Neuronal stem cell (in vitro differentiated cells): ENCODE measurements around the gene ACTL6A.

Experiments used
- DNase-seq: peaks from one replicate; pipeline ENCODE4 v3.0.0-alpha.2; 2013; ENCODE audit warnings: low spot score
- H2AFZ ChIP-seq: one replicate; pipeline ENCODE4 v1.6.1; 2013; ENCODE audit warnings: mild to moderate bottlenecking, low read length, inconsistent platforms
- H2AK5ac ChIP-seq: 2 replicates; pipeline ENCODE4 v1.6.1; 2013; ENCODE audit warnings: low read depth, mild to moderate bottlenecking, inconsistent platforms, low read length, moderate library complexity, mixed read lengths
- H2BK120ac ChIP-seq: 2 replicates; pipeline ENCODE4 v1.6.1; 2013; ENCODE audit warnings: low read depth, mild to moderate bottlenecking, inconsistent platforms, low read length, moderate library complexity, mixed read lengths
- H2BK12ac ChIP-seq: one replicate; pipeline ENCODE4 v1.6.1; 2013; ENCODE audit warnings: low read length, inconsistent platforms
- H2BK15ac ChIP-seq: 2 replicates; pipeline ENCODE4 v1.6.1; 2013; ENCODE audit warnings: mild to moderate bottlenecking, low read length, inconsistent platforms, mixed read lengths
- H2BK5ac ChIP-seq: one replicate; pipeline ENCODE4 v1.6.1; 2013; ENCODE audit warnings: inconsistent platforms, mild to moderate bottlenecking, low read length, moderate library complexity
- H3K14ac ChIP-seq: one replicate; pipeline ENCODE4 v1.6.1; 2013; ENCODE audit warnings: low read length, inconsistent platforms
- H3K18ac ChIP-seq: 2 replicates; pipeline ENCODE4 v1.6.1; 2013; ENCODE audit warnings: low read length, inconsistent platforms
- H3K23ac ChIP-seq: 2 replicates; pipeline ENCODE4 v1.6.1; 2013; ENCODE audit warnings: low read depth, mild to moderate bottlenecking, mixed read lengths, low read length, inconsistent platforms; ENCODE audit not compliant: poor library complexity
- H3K27ac ChIP-seq: replicated peaks from 3 replicates; pipeline ENCODE4 v1.5.1; 2013; ENCODE audit warnings: low read length, inconsistent platforms
- H3K27me3 ChIP-seq, 3 experiments: 2 replicates each; pipeline ENCODE4 v1.6.1; 2013; ENCODE audit warnings: low read length in 3 of 3, mild to moderate bottlenecking in 2 of 3, inconsistent platforms in 1 of 3, low read depth in 1 of 3, mixed read lengths in 1 of 3, moderate library complexity in 1 of 3; ENCODE audit not compliant: control insufficient read depth in 3 of 3, insufficient read depth in 3 of 3
- H3K36me3 ChIP-seq, 2 donors: replicated peaks in 1 of 2; 2 replicates each; pipeline ENCODE4 v1.6.1; 2013; ENCODE audit warnings: low read length in 2 of 2; ENCODE audit not compliant: control insufficient read depth in 2 of 2, insufficient read depth in 2 of 2
- H3K4ac ChIP-seq: 2 replicates; pipeline ENCODE4 v1.6.1; 2013; ENCODE audit warnings: inconsistent platforms, mild to moderate bottlenecking, low read length, moderate library complexity
- H3K4me1 ChIP-seq, 2 donors: 1 replicate in 1 of 2; 2 replicates in 1 of 2; pipeline ENCODE4 v1.6.1; 2013; ENCODE audit warnings: low read length in 2 of 2, low read depth in 1 of 2; ENCODE audit not compliant: control insufficient read depth in 2 of 2, insufficient read depth in 1 of 2
- H3K4me2 ChIP-seq: one replicate; pipeline ENCODE4 v1.6.1; 2013; ENCODE audit warnings: mild to moderate bottlenecking, low read length, inconsistent platforms; ENCODE audit not compliant: insufficient read depth, poor library complexity, severe bottlenecking
- H3K4me3 ChIP-seq, 2 donors: 2 replicates each; pipeline ENCODE4 v1.5.1; 2013; ENCODE audit warnings: low read length in 2 of 2, mild to moderate bottlenecking in 2 of 2, inconsistent platforms in 1 of 2, moderate library complexity in 1 of 2
- H3K79me1 ChIP-seq: one replicate; pipeline ENCODE4 v1.6.1; 2013; ENCODE audit warnings: low read depth, mild to moderate bottlenecking, inconsistent platforms, low read length, moderate library complexity
- H3K9ac ChIP-seq: one replicate; pipeline ENCODE4 v1.6.1; 2013; ENCODE audit warnings: mild to moderate bottlenecking, low read depth, low read length, inconsistent platforms; ENCODE audit not compliant: poor library complexity
- H3K9me3 ChIP-seq, 2 donors: replicated peaks in 1 of 2; 2 replicates each; pipeline versions ENCODE3 to v1.6.1; 2013; ENCODE audit warnings: low read length in 2 of 2, mild to moderate bottlenecking in 2 of 2, inconsistent platforms in 1 of 2, low read depth in 1 of 2, mixed read lengths in 1 of 2, moderate library complexity in 1 of 2; ENCODE audit not compliant: control insufficient read depth in 2 of 2, insufficient read depth in 1 of 2
- H4K8ac ChIP-seq: one replicate; pipeline ENCODE4 v1.6.1; 2013; ENCODE audit warnings: low read depth, mild to moderate bottlenecking, inconsistent platforms, low read length, moderate library complexity
- H4K91ac ChIP-seq: one replicate; pipeline ENCODE4 v1.6.1; 2013; ENCODE audit warnings: low read length, low read depth, mild to moderate bottlenecking, inconsistent platforms; ENCODE audit not compliant: poor library complexity
- WGBS, 2 donors: extraction: QIAGEN DNeasy Blood & Tissue Kit; methylation state at CpG; one replicate each; pipeline ENCODE4 v1.1.7; 2013; ENCODE audit warnings: missing lambda C conversion rate in 2 of 2, mixed read lengths in 1 of 2; ENCODE audit not compliant: insufficient read length in 2 of 2, insufficient replicate concordance in 1 of 2; ENCODE audit errors: extremely low coverage in 2 of 2; 5-methylcytosine and 5-hydroxymethylcytosine counted together

Gene ACTL6A

DNA sequence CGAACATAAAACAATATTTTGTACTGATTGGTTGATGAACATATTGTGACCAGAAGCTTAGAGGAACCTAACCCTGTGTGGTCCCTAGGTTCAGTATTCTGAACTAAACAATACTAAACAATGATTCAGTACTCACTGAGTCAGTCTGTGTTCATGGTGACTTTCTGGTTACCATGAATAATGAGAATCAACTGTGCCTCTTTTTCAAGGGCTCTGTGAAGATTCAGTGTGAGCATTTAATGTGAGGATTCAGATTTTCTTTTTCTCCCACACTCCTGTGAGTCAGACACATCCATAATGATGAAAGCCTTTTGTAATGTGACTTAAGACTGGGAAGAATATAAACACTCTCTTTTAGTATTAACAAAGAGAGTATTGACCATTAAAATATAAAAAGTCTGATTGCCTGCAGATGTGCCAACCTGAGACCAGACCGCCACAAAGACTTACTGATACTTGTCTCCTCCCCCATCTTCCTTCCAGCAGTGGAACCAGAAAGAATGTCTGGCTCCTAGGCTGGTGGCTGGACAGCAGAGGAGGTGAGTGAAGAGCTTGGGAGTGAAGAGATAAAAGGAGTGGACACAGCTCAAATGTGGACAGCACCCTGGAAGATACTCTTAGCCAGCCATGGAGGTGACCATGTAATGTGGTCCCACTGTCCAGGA lies 17.6 kb upstream of the ACTL6A start:
- no CpG with 5 or more reads among the region's 2 CpGs for WGBS, 2 donors
- Histone ChIP-seq H2BK5ac (no peak overlapping the region), H3K4me3 (no peak overlapping the region), H2BK15ac (no peak overlapping the region), H3K9ac (no peak overlapping the region), H3K23ac (no peak overlapping the region), H4K8ac (no peak overlapping the region), H3K36me3 (no peaks in the 10 kb centered on the region), H3K79me1 (no peaks in the 10 kb centered on the region), H3K4ac (no peak overlapping the region), H2BK120ac (no peak overlapping the region), H3K14ac (no peak overlapping the region), H3K9me3 (no peaks in the 10 kb centered on the region), H2BK12ac (no peak overlapping the region), H4K91ac (no peak overlapping the region), H3K27me3 (no peaks in the 10 kb centered on the region), H2AK5ac (no peak overlapping the region), H2AFZ (no peak overlapping the region), H3K27ac (no peak overlapping the region), H3K4me1 (peaks cover 2% of the 10 kb centered on the region in 2 donors), H3K4me2 (no peak overlapping the region), H3K18ac (no peak overlapping the region)
- no peak for DNase-seq

GRCh38 chr3:179546814-179547241 lies 15.9 kb upstream of the ACTL6A start:
- no peak overlapping the region for H2BK120ac ChIP-seq
- WGBS, 2 donors = no CpG with 5 or more reads among the region's 2 CpGs
- DNase-seq = no peak

DNA sequence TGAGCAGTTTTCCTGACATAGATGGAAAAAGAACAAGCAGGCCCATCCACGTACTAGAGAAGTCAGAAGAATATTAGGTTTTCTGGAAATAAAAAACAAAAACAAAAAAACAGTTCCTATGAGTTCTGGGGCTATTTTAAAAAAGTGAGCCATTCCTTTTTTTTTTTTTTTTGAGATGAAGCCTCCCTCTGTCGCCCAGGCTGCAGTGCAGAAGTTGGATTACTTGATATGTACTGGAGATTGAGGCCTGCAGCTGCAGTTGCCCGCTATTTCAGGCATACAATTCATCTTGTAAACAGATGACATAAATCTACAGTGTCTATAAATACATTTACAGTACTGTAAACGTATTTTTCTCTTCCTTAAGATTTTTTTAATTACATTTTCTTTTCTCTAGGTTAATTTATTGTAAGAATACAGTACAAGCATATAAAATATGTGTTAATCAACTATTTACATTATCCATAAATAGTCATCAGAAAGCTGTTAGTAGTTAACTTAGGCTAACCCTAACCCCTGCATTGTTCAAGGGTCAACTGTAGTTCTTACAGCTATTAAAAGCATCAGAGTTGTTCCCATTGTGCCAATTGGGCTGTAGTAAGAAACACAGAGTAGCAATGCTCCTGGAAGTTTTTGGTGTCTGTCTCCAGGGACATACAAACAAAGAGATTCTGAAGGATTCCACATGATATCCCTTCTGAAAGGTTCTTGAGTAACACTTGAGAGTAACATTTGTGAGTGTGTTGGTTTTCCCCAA lies 11.2 kb upstream of the ACTL6A start:
- no peak overlapping the region for H2BK12ac ChIP-seq
- no peaks in the 10 kb centered on the region for H3K79me1 ChIP-seq
- no peak overlapping the region for H3K4ac ChIP-seq
- H3K27me3 ChIP-seq = no peaks in the 10 kb centered on the region
- H2BK15ac ChIP-seq = no peak overlapping the region
- no peak overlapping the region for H2AK5ac ChIP-seq
- no peak overlapping the region for H3K9ac ChIP-seq
- no peak overlapping the region for H3K14ac ChIP-seq
- no peak overlapping the region for H2BK120ac ChIP-seq
- H4K91ac ChIP-seq = no peak overlapping the region
- H2BK5ac ChIP-seq = no peak overlapping the region
- no peak overlapping the region for H3K18ac ChIP-seq
- H3K4me1 ChIP-seq = peaks cover 2% of the 10 kb centered on the region in 2 donors
- no peak overlapping the region for H4K8ac ChIP-seq
- no peak overlapping the region for H2AFZ ChIP-seq
- WGBS, 2 donors = no CpG with 5 or more reads among the region's 4 CpGs
- H3K36me3 ChIP-seq = no peaks in the 10 kb centered on the region
- no peak overlapping the region for H3K23ac ChIP-seq
- H3K27ac ChIP-seq = no peak overlapping the region
- no peak overlapping the region for H3K4me3 ChIP-seq
- DNase-seq = no peak
- H3K9me3 ChIP-seq = no peaks in the 10 kb centered on the region
- H3K4me2 ChIP-seq = no peak overlapping the region

More at GRCh38 chr3:179546814-179547241, 15.9 kb upstream of the ACTL6A start:
- Histone ChIP-seq H3K18ac (peak overlapping the region; percentile 42), H4K8ac (no peak overlapping the region), H3K9me3 (no peaks in the 10 kb centered on the region), H4K91ac (no peak overlapping the region), H3K4me1 (peaks cover 2% of the 10 kb centered on the region in 2 donors), H3K36me3 (no peaks in the 10 kb centered on the region), H3K4ac (no peak overlapping the region), H2BK5ac (no peak overlapping the region), H2AFZ (peak overlapping the region; percentile 19), H3K9ac (no peak overlapping the region), H3K23ac (no peak overlapping the region), H2BK12ac (no peak overlapping the region), H3K27ac (no peak overlapping the region), H3K14ac (no peak overlapping the region), H2BK15ac (no peak overlapping the region), H3K79me1 (no peaks in the 10 kb centered on the region), H2AK5ac (no peak overlapping the region), H3K27me3 (no peaks in the 10 kb centered on the region), H3K4me2 (no peak overlapping the region), H3K4me3 (no peak overlapping the region)

DNA sequence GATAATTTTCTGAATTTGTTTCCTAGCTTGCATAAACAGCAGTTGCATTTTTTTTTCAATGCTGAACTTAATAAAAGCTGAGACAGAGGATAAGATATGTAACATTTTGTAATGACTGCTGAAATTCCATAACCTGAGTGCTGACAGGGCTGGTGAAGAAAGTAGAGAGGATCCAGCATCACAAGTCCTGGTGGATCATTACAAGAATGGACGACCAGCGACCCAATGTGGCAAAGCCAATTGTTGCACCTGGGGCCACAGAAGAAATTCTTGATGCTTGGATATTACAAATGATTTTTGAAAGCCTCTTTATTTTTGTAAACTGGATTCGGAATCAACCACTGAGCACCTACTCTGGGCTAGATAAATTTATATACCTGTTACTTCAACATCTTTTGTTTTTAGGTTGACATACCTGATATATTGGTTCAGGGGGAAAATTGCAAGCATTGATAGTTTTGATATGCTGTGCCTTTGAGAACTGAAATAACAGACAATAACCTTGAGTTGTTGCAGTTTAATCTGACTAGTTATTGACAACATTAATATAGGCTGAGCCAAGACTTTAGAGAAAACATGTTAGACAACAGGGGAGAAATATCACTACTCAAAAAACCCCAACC lies 3.9 kb upstream of the ACTL6A start:
- H3K79me1 ChIP-seq = no peaks in the 10 kb centered on the region
- no peak overlapping the region for H2BK12ac ChIP-seq
- no peak overlapping the region for H3K4ac ChIP-seq
- no peaks in the 10 kb centered on the region for H3K9me3 ChIP-seq
- H2BK15ac ChIP-seq = no peak overlapping the region
- H3K27ac ChIP-seq = no peak overlapping the region
- no peak overlapping the region for H2BK120ac ChIP-seq
- H3K9ac ChIP-seq = no peak overlapping the region
- H2AK5ac ChIP-seq = no peak overlapping the region
- H4K8ac ChIP-seq = no peak overlapping the region
- WGBS, 2 donors = no CpG with 5 or more reads among the region's 3 CpGs
- H3K14ac ChIP-seq = no peak overlapping the region
- no peak overlapping the region for H3K18ac ChIP-seq
- no peak overlapping the region for H4K91ac ChIP-seq
- H3K36me3 ChIP-seq = no peaks in the 10 kb centered on the region
- H3K27me3 ChIP-seq = no peaks in the 10 kb centered on the region
- no peak overlapping the region for H3K4me2 ChIP-seq
- H2AFZ ChIP-seq = no peak overlapping the region
- no peak overlapping the region for H3K4me3 ChIP-seq
- peaks cover under 1 to 3% of the 10 kb centered on the region in 2 donors for H3K4me1 ChIP-seq
- no peak overlapping the region for H2BK5ac ChIP-seq
- DNase-seq = peak; percentile 42
- H3K23ac ChIP-seq = no peak overlapping the region
